Aorta (tissue), 5 donors: ENCODE measurements around the gene SCGB2B2. TPM values are rescaled to one million over a fixed set of nuclear protein-coding genes. Genes with fewer than 3 reads are reported as not detected.
"Not testable (repeated sequence)": the region's sequence is repeated elsewhere in the genome, so short reads cannot be mapped to it uniquely, and the experiment has no call there.

Source experiments
- ATAC-seq: fragments of 200-7000 bp; cut with Tn5 transposase; one replicate; pipeline ENCODE4 v1.9.1; 2022; ENCODE audit warnings: moderate library complexity; ENCODE audit not compliant: low FRiP score
- DNase-seq, 2 donors: peaks; one replicate each; pipeline ENCODE4 v3.0.0-alpha.2; 2020
- H3K27ac ChIP-seq, 2 donors: one replicate each; pipeline ENCODE4 v1.5.1; 2013; ENCODE audit warnings: low read length in 2 of 2, mild to moderate bottlenecking in 2 of 2, moderate library complexity in 2 of 2, control low read depth in 1 of 2, inconsistent platforms in 1 of 2, low read depth in 1 of 2
- H3K27me3 ChIP-seq, 2 donors: one replicate each; pipeline ENCODE4 v1.6.1; 2013; ENCODE audit warnings: control low read depth in 1 of 2, low read length in 1 of 2, mild to moderate bottlenecking in 1 of 2, moderate library complexity in 1 of 2; ENCODE audit not compliant: insufficient read depth in 2 of 2, control insufficient read depth in 1 of 2
- H3K36me3 ChIP-seq, 2 donors: one replicate each; pipeline ENCODE4 v1.6.1; 2013; ENCODE audit warnings: control low read depth in 1 of 2, low read length in 1 of 2, mild to moderate bottlenecking in 1 of 2; ENCODE audit not compliant: insufficient read depth in 2 of 2, control insufficient read depth in 1 of 2
- H3K4me1 ChIP-seq, 2 donors: one replicate each; pipeline ENCODE4 v1.6.1; 2013; ENCODE audit warnings: low read length in 2 of 2, control low read depth in 1 of 2, mild to moderate bottlenecking in 1 of 2, moderate library complexity in 1 of 2; ENCODE audit not compliant: insufficient read depth in 2 of 2, control insufficient read depth in 1 of 2
- H3K4me3 ChIP-seq, 2 donors: one replicate each; pipeline ENCODE4 v1.5.1; 2013; ENCODE audit warnings: low read length in 2 of 2, control low read depth in 1 of 2, mild to moderate bottlenecking in 1 of 2
- H3K9me3 ChIP-seq: one replicate; pipeline ENCODE4 v1.6.1; 2013; ENCODE audit warnings: mild to moderate bottlenecking, low read length; ENCODE audit not compliant: control insufficient read depth
- WGBS, 2 donors: extraction: QIAGEN DNeasy Blood & Tissue Kit; methylation state at CpG; one replicate each; pipeline ENCODE4 v1.1.7; 2013; 5-methylcytosine and 5-hydroxymethylcytosine counted together
- intact Hi-C, 2 donors: fragments of 100-400 bp; cut with DNase I; formaldehyde crosslinking; loops; one replicate each; pipeline versions ENCODE4 v1.14.2 to v1.15.0; 2022
- polyA plus RNA-seq, 2 donors: library from polyadenylated mRNA; stranded (reverse); fragments of 200-250 nt; gene quantifications; one replicate each; pipeline ENCODE4 v1.2.3, GENCODE V29; 2013
- total RNA-seq, 2 donors: library from RNA; stranded (reverse); fragmentation: NEBNext Ultra II Directional; extraction: Animal tissue kit (Norgen Biotek cat#: 25700); gene quantifications; one replicate each; pipeline ENCODE4 v1.2.1, GENCODE V29; 2021
- donor health status: healthy with polysubstance abuse.
- donor health status: Bipolar disorder and iron deficiency.
- donor health status: DM: no; HTN: no; CAD: no.
- donor health status: DM: no; HTN: no; CAD: no.
- donor health status: DM: yes; HTN: yes; CAD: no.

The SCGB2B2 gene
- total and polyA plus RNA-seq, 4 donors, result 0.75 to 2.2 TPM; not detected in 2

- no peaks in the 10 kb centered on the region for H3K4me1 ChIP-seq
- no peak overlapping the region for H3K4me3 ChIP-seq
- H3K9me3 ChIP-seq, result peaks cover 15% of the 10 kb centered on the region
- peaks cover 0 to 1% of the 10 kb centered on the region in 2 donors for H3K27me3 ChIP-seq
- WGBS, 2 donors, result 35 to 37% methylated on average over 2 of the region's 2 CpGs
- no peak for ATAC-seq
- DNase-seq, result no peak
- no peaks in the 10 kb centered on the region for H3K36me3 ChIP-seq
- intact Hi-C loops, result no loop called here
- H3K27ac ChIP-seq, result no peak overlapping the region
Measured at GRCh38 chr19:34692549-34692948, 15.6 kb upstream of the SCGB2B2 start.

GRCh38 chr19:34690372-34690771 is 13.4 kb upstream of the SCGB2B2 start:
- ATAC-seq (no peak), DNase-seq (no peak)
- 85% methylated on average over 3 of the region's 3 CpGs for WGBS, 2 donors
- intact Hi-C loops, result no loop called here
- Histone ChIP-seq H3K27ac (no peak overlapping the region), H3K36me3 (no peaks in the 10 kb centered on the region), H3K4me3 (no peak overlapping the region), H3K9me3 (peaks cover 17% of the 10 kb centered on the region), H3K27me3 (peaks cover 0 to 1% of the 10 kb centered on the region in 2 donors), H3K4me1 (no peaks in the 10 kb centered on the region)

- H3K27ac ChIP-seq, result no peak overlapping the region
- WGBS, 2 donors, result 38 to 77% methylated on average over 1 of the region's 1 CpG
- DNase-seq, result no peak
Measured at GRCh38 chr19:34688592-34688991, 11.6 kb upstream of the SCGB2B2 start.

GRCh38 chr19:34687348-34687747 is 10.4 kb upstream of the SCGB2B2 start:
- DNase-seq (no peak), ATAC-seq (no peak)
- peaks cover 0 to 3% of the 10 kb centered on the region in 2 donors for H3K36me3 ChIP-seq
- H3K9me3 ChIP-seq, result peaks cover 18% of the 10 kb centered on the region
- no peak overlapping the region for H3K27ac ChIP-seq
- no peaks in the 10 kb centered on the region for H3K4me1 ChIP-seq
- H3K27me3 ChIP-seq, result peaks cover 0 to 1% of the 10 kb centered on the region in 2 donors
- WGBS, 2 donors, result 89 to 91% methylated on average over 2 of the region's 2 CpGs
- intact Hi-C loops, result no loop called here
- no peak overlapping the region for H3K4me3 ChIP-seq

More at GRCh38 chr19:34688592-34688991, 11.6 kb upstream of the SCGB2B2 start:
- intact Hi-C loops, result no loop called here
- H3K36me3 ChIP-seq, result peaks cover 0 to 3% of the 10 kb centered on the region in 2 donors
- H3K4me3 ChIP-seq, result no peak overlapping the region
- H3K4me1 ChIP-seq, result no peaks in the 10 kb centered on the region
- no peak for ATAC-seq
- H3K9me3 ChIP-seq, result peaks cover 18% of the 10 kb centered on the region
- peaks cover 0 to 1% of the 10 kb centered on the region in 2 donors for H3K27me3 ChIP-seq

GRCh38 chr19:34686455-34686854 is 9.5 kb upstream of the SCGB2B2 start:
- Histone ChIP-seq H3K9me3 (peaks cover 22% of the 10 kb centered on the region), H3K4me3 (no peak overlapping the region), H3K36me3 (peaks cover 0 to 4% of the 10 kb centered on the region in 2 donors), H3K4me1 (no peaks in the 10 kb centered on the region), H3K27me3 (peaks cover 0 to 1% of the 10 kb centered on the region in 2 donors), H3K27ac (no peak overlapping the region)
- DNase-seq (no peak), ATAC-seq (no peak)
- WGBS, 2 donors, result 91 to 92% methylated on average over 5 of the region's 5 CpGs
- intact Hi-C loops, result no loop called here

GRCh38 chr19:34685266-34685665 is 8.3 kb upstream of the SCGB2B2 start:
- H3K4me1 ChIP-seq, H3K27ac ChIP-seq, DNase-seq, H3K4me3 ChIP-seq, H3K27me3 ChIP-seq, intact Hi-C loops, ATAC-seq, H3K36me3 ChIP-seq: not testable (repeated sequence)
- 76 to 86% methylated on average over 5 of the region's 5 CpGs for WGBS, 2 donors
- H3K9me3 ChIP-seq, result peaks cover 20% of the 10 kb centered on the region

GRCh38 chr19:34681478-34681877 is 4.5 kb upstream of the SCGB2B2 start:
- ATAC-seq, result no peak
- H3K27ac ChIP-seq, result no peak overlapping the region
- intact Hi-C loops, result no loop called here
- H3K27me3 ChIP-seq, result no peaks in the 10 kb centered on the region
- no peak for DNase-seq
- peaks cover 0 to 3% of the 10 kb centered on the region in 2 donors for H3K4me1 ChIP-seq
- H3K36me3 ChIP-seq, result peaks cover 0 to 8% of the 10 kb centered on the region in 2 donors
- 97% methylated on average over 9 of the region's 9 CpGs for WGBS, 2 donors
- H3K9me3 ChIP-seq, result peaks cover 11% of the 10 kb centered on the region
- no peak overlapping the region for H3K4me3 ChIP-seq

GRCh38 chr19:34678421-34678820 is 1.5 kb upstream of the SCGB2B2 start:
- intact Hi-C loops, result loop anchor here in 1 of 2 donors (5.0 kb wide), 2 partner anchors 54 to 94 kb away; partner anchors contain the start of genes ZNF181 and ZNF599
- H3K36me3 ChIP-seq, result peaks cover 0 to 5% of the 10 kb centered on the region in 2 donors
- no peak for ATAC-seq

GRCh38 chr19:34678085-34678412 is 1.1 kb upstream of the SCGB2B2 start:
- H3K27me3 ChIP-seq, result no peaks in the 10 kb centered on the region
- DNase-seq (no peak), ATAC-seq (no peak)
- H3K9me3 ChIP-seq, result peaks cover 7% of the 10 kb centered on the region
- H3K4me3 ChIP-seq, result peak overlapping the region; percentile 24 to 76
- peaks cover 0 to 5% of the 10 kb centered on the region in 2 donors for H3K36me3 ChIP-seq
- peak overlapping the region; percentile 78 to 93 for H3K27ac ChIP-seq
- intact Hi-C loops, result loop anchor here in 1 of 2 donors (5.0 kb wide), 2 partner anchors 54 to 94 kb away; partner anchors contain the start of genes ZNF181 and ZNF599
- WGBS, 2 donors, result 2 to 3% methylated on average over 20 of the region's 20 CpGs
- H3K4me1 ChIP-seq, result peaks cover 0 to 3% of the 10 kb centered on the region in 2 donors

More at GRCh38 chr19:34678421-34678820, 1.5 kb upstream of the SCGB2B2 start:
- Histone ChIP-seq H3K4me3 (peak overlapping the region in 1 of 2 donors; percentile 76), H3K4me1 (peaks cover 0 to 3% of the 10 kb centered on the region in 2 donors), H3K27me3 (no peaks in the 10 kb centered on the region), H3K27ac (no peak overlapping the region), H3K9me3 (peaks cover 7% of the 10 kb centered on the region)
- WGBS, 2 donors, result 43 to 45% methylated on average over 10 of the region's 10 CpGs
- no peak for DNase-seq
